SK-N-MC (cell line): ENCODE results near the gene FAM124A.

Experiments used
- EZH2 ChIP-seq: fragments of 200-600 bp; sonication (generic); IDR thresholded peaks from one replicate; pipeline ENCODE4 v1.6.1; 2017; ENCODE audit warnings: antibody characterized with exemption
- FOXP2 ChIP-seq: optimal IDR thresholded peaks from 2 replicates; pipeline ENCODE3; 2011; ENCODE audit warnings: mild to moderate bottlenecking, moderate library complexity; ENCODE audit not compliant: insufficient read depth; ENCODE audit errors: extremely low read length, control extremely low read depth
- POLR2AphosphoS5 ChIP-seq: IDR thresholded peaks from 2 replicates; pipeline ENCODE4 v1.6.1; 2012; ENCODE audit warnings: mild to moderate bottlenecking, low read depth, low read length, borderline replicate concordance

- no peak for TF ChIP-seq POLR2AphosphoS5
- no peak for TF ChIP-seq EZH2
- no peak for TF ChIP-seq FOXP2
Measured at GRCh38 chr13:51280379-51280940, 58.3 kb downstream of the FAM124A start.
